ENCODE data around the gene PIK3CA.
"Not testable (repeated sequence)": the region's sequence is repeated elsewhere in the genome, so short reads cannot be mapped to it uniquely, and the experiment has no call there.

PIK3CA gene

GRCh38 chr3:179215550-179215949 lies 67.4 kb downstream of the PIK3CA start:
- peak; percentile 62 for DNase-seq

DNA sequence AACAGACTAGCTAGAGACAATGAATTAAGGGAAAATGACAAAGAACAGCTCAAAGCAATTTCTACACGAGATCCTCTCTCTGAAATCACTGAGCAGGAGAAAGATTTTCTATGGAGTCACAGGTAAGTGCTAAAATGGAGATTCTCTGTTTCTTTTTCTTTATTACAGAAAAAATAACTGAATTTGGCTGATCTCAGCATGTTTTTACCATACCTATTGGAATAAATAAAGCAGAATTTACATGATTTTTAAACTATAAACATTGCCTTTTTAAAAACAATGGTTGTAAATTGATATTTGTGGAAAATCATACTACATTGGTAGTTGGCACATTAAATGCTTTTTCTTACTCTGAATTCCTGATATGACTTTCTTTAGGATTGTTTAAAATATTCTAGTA lies 70.1 kb downstream of the PIK3CA start:
- DNase-seq = not testable (repeated sequence)

DNA sequence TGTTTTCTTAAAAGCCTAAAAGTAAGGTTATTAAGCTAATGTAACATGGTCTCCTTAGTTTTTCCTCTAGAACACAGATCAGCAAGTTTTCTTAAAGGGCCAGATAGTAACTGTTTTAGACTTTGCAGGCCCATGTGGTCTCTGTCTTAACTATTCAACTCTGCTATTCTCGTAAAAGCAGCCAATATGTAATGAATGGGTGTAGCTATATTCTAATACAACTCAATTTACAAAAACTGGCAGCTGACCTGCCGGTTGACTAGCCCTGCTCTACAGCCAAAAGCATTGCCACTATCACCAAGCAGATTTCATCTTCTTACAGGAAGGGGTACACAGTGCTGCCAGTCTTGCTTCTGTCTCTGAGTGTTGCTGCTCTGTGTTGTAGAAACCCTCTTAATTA lies 75.4 kb downstream of the PIK3CA start:
- no peak for DNase-seq

DNA sequence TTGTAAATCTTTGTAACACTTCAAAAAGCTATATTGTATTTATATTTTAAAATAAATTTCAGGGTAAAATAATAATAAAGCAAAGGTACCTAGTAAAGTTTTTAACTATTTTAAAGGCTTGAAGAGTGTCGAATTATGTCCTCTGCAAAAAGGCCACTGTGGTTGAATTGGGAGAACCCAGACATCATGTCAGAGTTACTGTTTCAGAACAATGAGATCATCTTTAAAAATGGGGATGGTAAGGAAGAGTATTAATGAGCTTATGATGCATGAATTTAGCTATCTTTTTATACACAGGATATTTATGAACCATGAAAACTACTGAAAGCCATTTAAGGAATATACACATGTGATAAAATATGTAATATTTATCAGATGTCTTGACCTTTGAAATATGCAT lies 76.4 kb downstream of the PIK3CA start:
- no peak for DNase-seq

DNA sequence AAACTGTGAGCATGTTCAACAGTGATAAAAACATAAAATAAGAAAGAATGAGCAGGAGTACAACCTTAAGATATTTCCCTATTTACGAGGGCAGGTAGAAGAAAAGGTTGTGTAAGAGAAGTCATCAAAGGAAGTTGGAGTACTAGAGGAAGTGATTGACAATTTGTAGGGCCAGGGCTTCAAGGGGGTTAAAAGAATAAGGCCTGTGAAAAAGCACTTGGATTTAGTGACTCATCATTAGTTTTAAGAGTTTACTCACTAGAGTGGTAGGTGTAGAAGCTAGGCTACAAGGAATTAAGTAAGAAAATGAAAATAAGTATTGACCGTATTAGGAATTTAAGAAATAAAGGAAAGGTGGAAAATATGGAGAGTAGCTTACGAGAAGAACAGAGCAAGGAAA lies 79.2 kb downstream of the PIK3CA start:
- peak; percentile 3 for DNase-seq

GRCh38 chr3:179229177-179229576 lies 81.0 kb downstream of the PIK3CA start:
- no peak for DNase-seq

- DNase-seq = no peak
Measured at GRCh38 chr3:179233043-179233442, 84.9 kb downstream of the PIK3CA start.

DNA sequence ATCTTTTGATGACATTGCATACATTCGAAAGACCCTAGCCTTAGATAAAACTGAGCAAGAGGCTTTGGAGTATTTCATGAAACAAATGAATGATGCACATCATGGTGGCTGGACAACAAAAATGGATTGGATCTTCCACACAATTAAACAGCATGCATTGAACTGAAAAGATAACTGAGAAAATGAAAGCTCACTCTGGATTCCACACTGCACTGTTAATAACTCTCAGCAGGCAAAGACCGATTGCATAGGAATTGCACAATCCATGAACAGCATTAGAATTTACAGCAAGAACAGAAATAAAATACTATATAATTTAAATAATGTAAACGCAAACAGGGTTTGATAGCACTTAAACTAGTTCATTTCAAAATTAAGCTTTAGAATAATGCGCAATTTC lies 86.0 kb downstream of the PIK3CA start:
- DNase-seq = peak; percentile 29

DNA sequence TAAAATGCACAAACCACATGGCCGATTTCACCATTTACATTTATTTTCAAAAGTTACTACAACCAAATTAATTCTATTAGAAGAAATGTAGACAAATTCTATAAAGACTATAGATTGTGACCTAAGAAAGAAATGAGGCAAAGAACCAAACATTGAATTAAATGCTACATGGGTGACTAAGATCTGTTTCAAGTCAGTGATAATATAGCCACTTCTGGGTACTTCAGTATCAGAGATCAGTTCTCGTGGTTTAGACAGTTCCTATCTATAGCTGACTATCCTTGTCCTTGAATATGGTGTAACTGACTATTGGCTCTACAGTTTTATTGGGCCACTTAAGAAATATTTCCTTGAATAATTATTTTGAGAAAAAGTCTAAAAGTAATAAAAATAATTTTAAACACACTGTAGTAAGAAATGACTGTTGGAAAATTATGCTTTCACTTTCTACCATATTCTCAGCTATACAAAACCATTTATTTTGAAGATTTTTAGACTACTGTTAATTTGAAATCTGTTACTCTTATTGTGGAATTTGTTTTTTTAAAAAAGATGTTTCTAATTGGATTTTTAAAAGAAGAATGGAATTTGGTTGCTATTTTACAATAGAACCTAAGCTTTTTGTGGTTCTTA lies 88.6 kb downstream of the PIK3CA start:
- no peak for DNase-seq

DNA sequence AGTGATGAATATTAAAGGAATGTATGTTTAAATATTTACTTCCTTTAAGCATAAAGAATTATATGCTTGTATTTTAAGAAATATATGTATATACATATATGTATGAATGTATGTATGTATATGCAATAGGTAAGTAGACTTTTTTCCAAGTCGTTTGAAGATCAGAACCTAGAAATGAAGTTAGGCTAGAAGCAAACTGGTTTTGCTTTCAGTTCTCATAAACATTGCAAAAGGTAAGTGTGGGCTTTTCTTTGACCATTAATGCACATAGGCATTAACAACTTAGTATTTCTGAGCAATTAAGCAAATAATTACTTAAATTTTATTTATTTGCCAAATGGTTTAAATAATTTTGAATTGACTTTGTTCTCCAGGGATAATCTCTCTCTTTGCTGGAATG lies 92.1 kb downstream of the PIK3CA start:
- DNase-seq = not testable (repeated sequence)

- DNase-seq = not testable (repeated sequence)
Measured at GRCh38 chr3:179242859-179243258, 94.7 kb downstream of the PIK3CA start.

DNA sequence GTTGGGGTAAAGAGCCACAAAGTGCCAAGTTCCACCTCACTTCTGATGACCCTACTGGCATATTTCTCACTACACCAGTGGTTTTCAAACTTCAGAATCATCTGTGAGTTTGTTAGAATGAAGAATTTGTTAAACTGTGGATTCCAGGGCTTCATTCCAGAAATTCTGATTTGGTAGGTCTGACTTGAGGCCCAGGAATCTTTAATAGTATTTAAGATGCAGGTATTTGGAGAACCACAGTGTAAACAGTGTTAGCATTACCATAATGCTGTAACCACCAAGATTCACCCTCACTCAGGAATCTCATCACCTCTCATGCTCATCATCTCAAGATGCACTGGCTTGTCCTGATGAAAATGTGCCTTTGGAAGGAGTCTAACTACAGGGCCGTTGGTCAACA lies 96.7 kb downstream of the PIK3CA start:
- DNase-seq = peak; percentile 55

DNA sequence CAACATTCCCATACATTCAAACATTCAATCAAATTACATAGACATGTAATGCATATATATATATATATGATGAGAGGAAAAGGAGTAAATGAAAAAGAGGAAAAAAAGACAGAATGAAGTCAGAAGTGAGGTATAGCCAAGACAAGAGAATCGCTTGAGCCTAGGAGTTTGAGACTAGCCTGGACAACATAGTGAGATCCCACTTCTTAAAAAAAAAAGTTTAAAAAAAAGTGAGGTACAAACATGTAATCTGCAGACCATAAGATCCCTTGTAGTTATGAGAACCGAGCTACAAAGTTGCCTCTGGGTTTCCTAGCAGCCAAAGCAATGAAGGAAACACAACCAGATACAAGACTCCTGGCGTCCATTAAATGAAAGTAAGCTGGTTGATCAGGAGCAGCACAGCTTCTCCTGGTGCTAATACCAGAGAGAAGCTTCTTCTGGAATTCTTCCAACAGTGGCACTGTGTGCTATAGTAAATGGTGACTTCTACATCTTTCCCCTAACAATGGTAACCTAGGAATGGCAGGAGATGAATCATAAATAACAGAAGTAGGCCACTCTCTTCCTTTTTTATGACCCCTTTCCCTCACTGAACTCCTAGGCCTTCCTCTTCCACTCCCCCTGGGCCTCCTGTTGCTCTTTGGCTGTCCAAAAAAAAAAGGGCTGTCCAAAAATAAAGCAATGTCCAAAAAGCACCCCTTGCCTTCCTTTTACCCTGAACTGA lies 99.3 kb downstream of the PIK3CA start:
- DNase-seq = no peak

GRCh38 chr3:179250803-179251476 lies 102.8 kb downstream of the PIK3CA start, which contains the start of gene KCNMB3:
TSS of gene KCNMB3 (minus strand) at chr3:179251114. CDS start at chr3:179250990, 124 bp downstream.
- DNase-seq = no peak

GRCh38 chr3:179256813-179257212 lies 108.7 kb downstream of the PIK3CA start:
- DNase-seq = no peak

GRCh38 chr3:179257742-179258141 lies 109.6 kb downstream of the PIK3CA start:
- not testable (repeated sequence) for DNase-seq

DNA sequence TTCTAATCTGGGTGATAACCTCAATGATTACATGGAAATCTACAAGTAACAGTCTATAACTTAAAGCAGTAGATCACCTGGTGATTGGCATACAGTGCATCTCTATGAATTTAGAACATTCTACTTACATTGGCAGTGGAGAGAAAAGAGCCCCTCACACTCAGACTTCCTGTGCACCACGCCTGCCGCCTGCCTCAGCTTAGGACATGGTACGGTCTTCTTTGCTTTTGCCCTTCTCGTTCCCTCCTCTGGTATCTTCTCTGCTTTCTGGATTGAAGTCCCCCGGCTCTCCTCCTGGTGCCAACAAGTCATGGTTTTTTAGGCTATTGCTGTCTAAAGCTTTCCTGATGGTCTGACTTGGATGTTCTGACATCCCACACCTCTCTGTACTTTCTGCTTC lies 110.7 kb downstream of the PIK3CA start:
- no peak for DNase-seq

DNA sequence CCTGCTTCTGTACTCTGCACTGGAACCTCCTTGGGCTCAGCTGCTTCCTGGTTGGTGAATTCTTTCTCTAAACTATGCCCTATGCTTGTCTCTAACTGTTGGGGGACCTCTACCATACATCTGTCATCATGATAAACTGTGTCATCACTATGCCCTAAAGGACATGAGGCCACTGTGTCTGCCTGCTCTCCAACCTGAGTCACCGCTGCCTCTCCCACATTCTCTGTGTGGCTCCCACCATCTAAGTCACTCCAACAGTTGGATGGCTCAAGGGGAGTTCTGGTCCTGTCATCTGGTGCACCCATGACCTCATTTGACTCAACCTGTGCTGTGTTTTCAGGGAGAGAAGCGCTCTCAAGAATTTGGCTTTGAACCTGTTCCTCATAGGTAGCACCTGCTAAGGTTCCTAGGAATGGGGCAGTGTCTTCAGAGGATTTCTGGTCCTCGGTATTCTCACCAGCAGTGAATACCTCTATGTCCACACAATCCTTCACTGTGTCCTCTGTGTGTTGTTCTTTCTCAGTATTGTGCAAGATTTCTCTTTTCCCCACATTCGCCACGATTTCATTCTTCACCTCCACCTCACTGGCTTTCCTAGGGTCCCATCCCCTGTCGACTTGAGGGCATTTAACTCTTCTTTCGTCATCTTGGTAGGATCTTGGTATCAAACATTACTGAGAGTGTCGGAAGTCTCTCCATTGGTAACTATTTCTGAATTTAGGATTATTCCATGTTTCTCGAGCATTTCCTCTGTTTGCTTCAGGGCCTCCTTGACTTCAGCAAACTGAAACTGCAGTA lies 112.0 kb downstream of the PIK3CA start:
- not testable (repeated sequence) for DNase-seq

GRCh38 chr3:179260949-179261765 lies 113.0 kb downstream of the PIK3CA start:
- DNase-seq = peak; percentile 66

DNA sequence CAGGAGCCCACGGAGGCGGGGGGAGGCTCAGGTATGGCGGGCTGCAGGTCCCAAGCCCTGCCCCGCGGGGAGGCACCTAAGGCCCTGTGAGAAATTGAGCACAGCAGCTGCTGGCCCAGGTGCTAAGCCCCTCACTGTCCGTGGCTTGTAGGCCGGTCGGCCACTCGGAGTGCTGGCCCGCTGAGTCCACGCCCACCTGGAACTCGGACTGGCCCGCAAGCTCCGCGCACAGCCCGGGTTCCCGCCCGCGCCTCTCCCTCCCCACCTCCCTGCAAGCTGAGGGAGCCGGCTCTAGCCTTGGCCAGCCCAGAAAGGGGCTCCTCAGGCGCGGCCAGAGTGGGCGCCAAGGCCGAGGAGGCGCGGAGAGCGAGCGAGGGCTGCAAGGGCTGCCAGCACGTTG lies 115.0 kb downstream of the PIK3CA start:
- DNase-seq = no peak

GRCh38 chr3:179264449-179264848 lies 116.3 kb downstream of the PIK3CA start:
- DNase-seq = no peak

- no peak for DNase-seq
Measured at GRCh38 chr3:179265092-179265491, 116.9 kb downstream of the PIK3CA start.
